Endothelial cell of umbilical vein (primary cell): Measurements from ENCODE around the gene ZDHHC22. TPM values are rescaled to one million over a fixed set of nuclear protein-coding genes. Genes with fewer than 3 reads are reported as not detected.

Source experiments
- BruUV-seq: library from RNA; stranded (reverse); fragments of 400-500 nt; replicated peaks from 2 replicates; lab custom pipeline; 2021; lab: Mats Ljungman, UMichigan
- CTCF ChIA-PET: fragments of 300-600, 350-600 bp; sonication (Branson Sonifier 250); formaldehyde crosslinking; loops from one replicate; lab custom pipeline; 2021; ENCODE audit warnings: antibody characterized with exemption, inconsistent platforms; lab: Charles Lee
- POLR2A ChIA-PET: fragments of 300-600, 350-600 bp; sonication (Branson Sonifier 250); formaldehyde crosslinking; loops from one replicate; lab custom pipeline; 2021; ENCODE audit warnings: antibody characterized with exemption, inconsistent platforms; lab: Charles Lee
- DNase-seq: peaks from one replicate; pipeline ENCODE4 v3.0.0-alpha.2; 2011; ENCODE audit warnings: low read depth, low spot score
- FAIRE-seq: peaks from 2 replicates; lab custom pipeline; 2011; peaks lifted over from hg19 to GRCh38; lab: Jason Lieb, UNC
- H2AFZ ChIP-seq: 2 replicates; pipeline ENCODE4 v1.6.0; 2012; ENCODE audit warnings: low read depth, low read length, control low read depth, inconsistent platforms
- H3K27ac ChIP-seq: 2 replicates; pipeline ENCODE4 v1.5.1; 2011; ENCODE audit warnings: low read depth, mild to moderate bottlenecking, control low read depth, low read length, moderate library complexity; ENCODE audit not compliant: insufficient read depth
- H3K27me3 ChIP-seq, 2 experiments: 2 replicates each; pipeline versions ENCODE4 v1.6.0 to v1.6.1; 2011; ENCODE audit warnings: low read length in 2 of 2, mixed read lengths in 1 of 2; ENCODE audit not compliant: control insufficient read depth in 2 of 2, insufficient read depth in 2 of 2
- H3K36me3 ChIP-seq, 2 experiments: 2 replicates in 1 of 2; 3 replicates in 1 of 2; pipeline ENCODE4 v1.5.1; 2011; ENCODE audit warnings: low read length in 2 of 2, mild to moderate bottlenecking in 1 of 2, moderate library complexity in 1 of 2; ENCODE audit not compliant: control insufficient read depth in 2 of 2, insufficient read depth in 2 of 2; ENCODE audit errors: extremely low read depth in 1 of 2
- H3K4me1 ChIP-seq: 3 replicates; pipeline ENCODE4 v1.5.1; 2011; ENCODE audit warnings: mild to moderate bottlenecking, low read length; ENCODE audit not compliant: control insufficient read depth, insufficient read depth; ENCODE audit errors: extremely low read depth
- H3K4me2 ChIP-seq: 2 replicates; pipeline ENCODE4 v1.6.1; 2011; ENCODE audit warnings: low read length, control low read depth, mixed read lengths; ENCODE audit not compliant: insufficient read depth
- H3K4me3 ChIP-seq, 3 experiments: fragments of 200-600 bp in 1 of 3; sonication (generic), shearing (Covaris generic) in 1 of 3; replicated peaks in 1 of 3; 2 replicates each; pipeline ENCODE4 v1.5.1; 2011 to 2016; ENCODE audit warnings: control low read depth in 3 of 3, low read length in 3 of 3, mild to moderate bottlenecking in 2 of 3, inconsistent platforms in 1 of 3, low read depth in 1 of 3, moderate library complexity in 1 of 3; ENCODE audit not compliant: insufficient read depth in 1 of 3
- H3K79me2 ChIP-seq: 2 replicates; pipeline ENCODE4 v1.6.0; 2012; ENCODE audit warnings: low read length, inconsistent platforms; ENCODE audit not compliant: control insufficient read depth, insufficient read depth
- H3K9ac ChIP-seq: replicated peaks from 2 replicates; pipeline ENCODE3; 2011; ENCODE audit warnings: low read length, control low read depth; ENCODE audit not compliant: insufficient read depth; ENCODE audit errors: extremely low read depth
- H3K9me1 ChIP-seq: replicated peaks from 3 replicates; pipeline ENCODE4 v1.6.0; 2011; ENCODE audit warnings: mild to moderate bottlenecking, low read length; ENCODE audit not compliant: control insufficient read depth, insufficient read depth; ENCODE audit errors: extremely low read depth
- H3K9me3 ChIP-seq: replicated peaks from 2 replicates; pipeline ENCODE4 v1.5.1; 2012; ENCODE audit warnings: low read length, inconsistent platforms; ENCODE audit not compliant: control insufficient read depth, insufficient read depth
- H4K20me1 ChIP-seq: replicated peaks from 2 replicates; pipeline ENCODE3; 2011; ENCODE audit warnings: mild to moderate bottlenecking, low read length; ENCODE audit not compliant: control insufficient read depth, insufficient read depth; ENCODE audit errors: extremely low read depth
- EZH2 ChIP-seq: IDR thresholded peaks from 2 replicates; pipeline ENCODE4 v1.6.1; 2012; ENCODE audit warnings: borderline replicate concordance, low read depth, mild to moderate bottlenecking, moderate library complexity, low read length, inconsistent platforms; ENCODE audit not compliant: severe bottlenecking
- FOS ChIP-seq: IDR thresholded peaks from 2 replicates; pipeline ENCODE4 v1.6.1; 2011; ENCODE audit warnings: mild to moderate bottlenecking, low read length, moderate library complexity, borderline replicate concordance; ENCODE audit not compliant: insufficient read depth
- POLR2A ChIP-seq: IDR thresholded peaks from 2 replicates; pipeline ENCODE4 v1.6.1; 2012; ENCODE audit warnings: low read depth, mild to moderate bottlenecking, control low read depth, low read length
- dilution Hi-C: fragments of 300-500 bp; cut with MboI; formaldehyde crosslinking; loops from one replicate; pipeline ENCODE4 v1.15.0; 2019; ENCODE audit warnings: low sequenced_read_pairs; ENCODE audit not compliant: extremely low pct_ligation_motif_present
- intact Hi-C: fragments of 100-400 bp; cut with micrococcal nuclease; formaldehyde crosslinking; loops from one replicate; pipeline ENCODE4 v1.10.0; 2022
- polyA plus RNA-seq, 4 experiments: library from polyadenylated mRNA; depleted of rRNA in 3 of 4; stranded (reverse) in 3 of 4; unstranded in 1 of 4; fragments of >200 nt; gene quantifications; 2 replicates each; pipeline versions ENCODE4 v1.2.1 to v1.2.3, GENCODE V29; 2011 to 2012; ENCODE audit warnings: missing spikeins in 1 of 4
- total RNA-seq: library from RNA; stranded (reverse); gene quantifications from 2 replicates; pipeline ENCODE4 v1.2.3, GENCODE V29; 2021
- TF ChIP-seq, protein P1 (sequence below), 2 donors: IDR thresholded peaks; 1 replicate in 1 of 2; 2 replicates in 1 of 2; pipeline ENCODE4 v1.5.1; 2011; ENCODE audit warnings: low read length in 2 of 2, mild to moderate bottlenecking in 2 of 2, moderate library complexity in 2 of 2, control low read depth in 1 of 2, inconsistent platforms in 1 of 2, low read depth in 1 of 2; ENCODE audit not compliant: insufficient read depth in 1 of 2; ENCODE audit errors: extremely low read depth in 1 of 2

The ZDHHC22 gene
- total and polyA plus RNA-seq, 2 donors (not counting 3 experiments of a cell fraction or from before 2014, with no cell fraction given) = 0.03 to 0.24 TPM

GRCh38 chr14:77139540-77140358 lies 1.8 kb downstream of the ZDHHC22 start:
- no TSS peak for BruUV-seq
- dilution Hi-C loops = no loop called here

More at GRCh38 chr14:77139540-77140358, 1.8 kb downstream of the ZDHHC22 start:
- TF ChIP-seq, protein P1, sequence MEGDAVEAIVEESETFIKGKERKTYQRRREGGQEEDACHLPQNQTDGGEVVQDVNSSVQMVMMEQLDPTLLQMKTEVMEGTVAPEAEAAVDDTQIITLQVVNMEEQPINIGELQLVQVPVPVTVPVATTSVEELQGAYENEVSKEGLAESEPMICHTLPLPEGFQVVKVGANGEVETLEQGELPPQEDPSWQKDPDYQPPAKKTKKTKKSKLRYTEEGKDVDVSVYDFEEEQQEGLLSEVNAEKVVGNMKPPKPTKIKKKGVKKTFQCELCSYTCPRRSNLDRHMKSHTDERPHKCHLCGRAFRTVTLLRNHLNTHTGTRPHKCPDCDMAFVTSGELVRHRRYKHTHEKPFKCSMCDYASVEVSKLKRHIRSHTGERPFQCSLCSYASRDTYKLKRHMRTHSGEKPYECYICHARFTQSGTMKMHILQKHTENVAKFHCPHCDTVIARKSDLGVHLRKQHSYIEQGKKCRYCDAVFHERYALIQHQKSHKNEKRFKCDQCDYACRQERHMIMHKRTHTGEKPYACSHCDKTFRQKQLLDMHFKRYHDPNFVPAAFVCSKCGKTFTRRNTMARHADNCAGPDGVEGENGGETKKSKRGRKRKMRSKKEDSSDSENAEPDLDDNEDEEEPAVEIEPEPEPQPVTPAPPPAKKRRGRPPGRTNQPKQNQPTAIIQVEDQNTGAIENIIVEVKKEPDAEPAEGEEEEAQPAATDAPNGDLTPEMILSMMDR (IDR thresholded peaks at IDR 0.05; ENCODE audit: extremely low read depth in 1 of 2, insufficient read depth in 1 of 2, low read depth in 1 of 2, low read length in 2 of 2) = peak; percentile 67 to 89
- TF ChIP-seq EZH2 (peak; percentile 50), FOS (no peak), POLR2A (no peak)
- no peak for DNase-seq
- H3K4me1 ChIP-seq = peaks cover 13% of the 10 kb centered on the region
- no peaks in the 10 kb centered on the region for H3K79me2 ChIP-seq
- H2AFZ ChIP-seq = peak overlapping the region; percentile 18
- CTCF ChIA-PET = interaction anchor here (1.0 to 1.8 kb wide), 7 partner anchors 10 to 267 kb away, joined by 3 to 11 read pairs (median 4); no protein-coding TSS in a partner anchor
- H3K4me2 ChIP-seq = peak overlapping the region; percentile 57
- peak; percentile 59 for FAIRE-seq
- peak overlapping the region in 1 of 3 experiments; percentile 9 for H3K4me3 ChIP-seq
- H3K9me3 ChIP-seq = no peaks in the 10 kb centered on the region
- intact Hi-C loops = loop anchor here (1.0 to 2.0 kb wide), 4 partner anchors 63 to 181 kb away; partner anchors contain the start of genes GSTZ1 and POMT2
- POLR2A ChIA-PET = no interaction called here
- H3K27me3 ChIP-seq = peaks cover 47 to 49% of the 10 kb centered on the region in 2 experiments
- H3K9me1 ChIP-seq = no peaks in the 10 kb centered on the region
- H3K36me3 ChIP-seq = no peaks in the 10 kb centered on the region
- no peak overlapping the region for H3K9ac ChIP-seq
- H4K20me1 ChIP-seq = no peaks in the 10 kb centered on the region
- H3K27ac ChIP-seq = no peak overlapping the region
